K562 (cell line): Measurements from ENCODE around the gene CERS2. TPM values are rescaled to one million over a fixed set of nuclear protein-coding genes. Genes with fewer than 3 reads are reported as not detected.

Source experiments
- ATF1 ChIP-seq, 2 experiments: fragments of 450-650 bp in 1 of 2; IDR thresholded peaks; 2 replicates each; pipeline ENCODE4 v1.6.1; 2016; ENCODE audit warnings: missing compliant biosample characterization in 1 of 2, missing genetic modification characterization in 1 of 2
- DMBX1 ChIP-seq: fragments of 250-450 bp; sonication (Bioruptor Pico); IDR thresholded peaks from 2 replicates; pipeline ENCODE4 v1.8.0; 2022; ENCODE audit warnings: inconsistent platforms, mild to moderate bottlenecking, moderate library complexity, borderline replicate concordance
- ELK3 ChIP-seq: fragments of 450-650 bp; formaldehyde crosslinking; IDR thresholded peaks from 2 replicates; pipeline ENCODE4 v1.4.0; 2020; ENCODE audit warnings: mild to moderate bottlenecking
- FIP1L1 ChIP-seq: fragments of 200-400 bp; formaldehyde crosslinking; IDR thresholded peaks from 2 replicates; pipeline ENCODE4 v1.6.1; 2018; ENCODE audit warnings: mild to moderate bottlenecking, low read depth, low read length; ENCODE audit not compliant: poor library complexity, severe bottlenecking
- GATAD2B ChIP-seq: fragments of 450-650 bp; IDR thresholded peaks from 2 replicates; pipeline ENCODE4 v1.6.1; 2017; ENCODE audit warnings: mild to moderate bottlenecking, borderline replicate concordance
- HNRNPLL ChIP-seq: fragments of 200-400 bp; formaldehyde crosslinking; IDR thresholded peaks from 2 replicates; pipeline ENCODE4 v1.6.1; 2017; ENCODE audit warnings: low read length, low read depth, mild to moderate bottlenecking; ENCODE audit not compliant: poor library complexity, severe bottlenecking
- IRF2 ChIP-seq: sonication (generic); formaldehyde crosslinking; IDR thresholded peaks from 2 replicates; pipeline ENCODE4 v1.8.1; 2022; ENCODE audit warnings: mild to moderate bottlenecking, missing genetic modification reagents
- MXD1 ChIP-seq: fragments of 250-450 bp; sonication (Bioruptor Pico); IDR thresholded peaks from 2 replicates; pipeline ENCODE4 v1.8.0; 2021; ENCODE audit warnings: borderline replicate concordance, mild to moderate bottlenecking, moderate library complexity; ENCODE audit not compliant: poor library complexity, severe bottlenecking
- PCBP1 ChIP-seq: fragments of 200-400 bp; formaldehyde crosslinking; IDR thresholded peaks from 2 replicates; pipeline ENCODE4 v1.6.1; 2018; ENCODE audit warnings: mild to moderate bottlenecking, low read depth, low read length; ENCODE audit not compliant: poor library complexity, severe bottlenecking
- SETDB1 ChIP-seq: IDR thresholded peaks from one replicate; pipeline ENCODE4 v1.6.1; 2012; ENCODE audit warnings: low read length, control low read depth, inconsistent platforms
- TFAP4 ChIP-seq: sonication (generic); formaldehyde crosslinking; IDR thresholded peaks from 2 replicates; pipeline ENCODE4 v1.8.0; 2022; ENCODE audit warnings: missing genetic modification reagents, mild to moderate bottlenecking, moderate library complexity, borderline replicate concordance
- ZBTB8A ChIP-seq: fragments of 450-650 bp; IDR thresholded peaks from 2 replicates; pipeline ENCODE4 v1.6.1; 2018; ENCODE audit warnings: mild to moderate bottlenecking, moderate library complexity; ENCODE audit not compliant: partially characterized antibody
- ZNF133 ChIP-seq: fragments of 250-450 bp; sonication (Bioruptor Pico); IDR thresholded peaks from 2 replicates; pipeline ENCODE4 v1.4.0; 2020; ENCODE audit warnings: mild to moderate bottlenecking
- ZNF318 ChIP-seq, 2 experiments: fragments of 450-650 bp; IDR thresholded peaks; 2 replicates each; pipeline ENCODE4 v1.6.1; 2016; ENCODE audit warnings: mild to moderate bottlenecking in 2 of 2, borderline replicate concordance in 1 of 2, low read depth in 1 of 2, moderate library complexity in 1 of 2
- ZNF445 ChIP-seq: fragments of 250-450 bp; sonication (Bioruptor Pico); IDR thresholded peaks from 2 replicates; pipeline ENCODE4 v1.4.0; 2020; ENCODE audit warnings: low read depth, mild to moderate bottlenecking, moderate library complexity
- polyA plus RNA-seq, 8 experiments: library from polyadenylated mRNA; depleted of rRNA in 4 of 8; stranded (reverse) in 5 of 8; unstranded in 3 of 8; fragments of >200 nt; fragmentation: Nextera tagmentation in 2 of 8; fragmentation: Illumina TruSeq in 1 of 8; extraction: Ambion mirVana in 2 of 8; extraction: Trizol in 1 of 8; gene quantifications; 2 replicates each; pipeline versions ENCODE4 v1.2.1 to v1.2.3, GENCODE V29; 2011 to 2014; ENCODE audit warnings: inconsistent platforms in 1 of 8, missing spikeins in 1 of 8
- total RNA-seq, 7 experiments: library from RNA; depleted of rRNA in 6 of 7; stranded (reverse); fragments of >200 nt in 6 of 7; fragmentation: Illumina TruSeq in 2 of 7; extraction: Trizol in 2 of 7; gene quantifications; 2 replicates each; pipeline versions ENCODE4 v1.2.1 to v1.2.3, GENCODE V29; 2011 to 2021; ENCODE audit warnings: low replicate concordance in 1 of 7

The CERS2 gene
- total and polyA plus RNA-seq, 9 of the 15 experiments (the other 6 are each of a cell fraction or from before 2014, with no cell fraction given), result 23.4 to 295 (median 132) TPM

- TF ChIP-seq ZNF318 (IDR thresholded peaks at IDR 0.05; ENCODE audit: borderline replicate concordance in 1 of 2, low read depth in 1 of 2) (no peak), TFAP4 (CRISPR knock-in tag) (no peak), PCBP1 (peak; percentile 29), ZNF133 (CRISPR knock-in tag) (no peak), DMBX1 (CRISPR knock-in tag) (no peak), ELK3 (no peak), ATF1 (CRISPR knock-in tag; IDR thresholded peaks at IDR 0.05) (no peak), ATF1 (tag; IDR thresholded peaks at IDR 0.05) (no peak), GATAD2B (peak; percentile 68; the same call in 1 of the 2 replicates), SETDB1 (no peak), IRF2 (CRISPR knock-in tag) (no peak), ZNF445 (no peak), ZBTB8A (no peak), HNRNPLL (no peak), MXD1 (CRISPR knock-in tag) (no peak), FIP1L1 (peak; percentile 83)
Observed at GRCh38 chr1:150974580-150975478, at the start of gene CERS2 (continued).
